Fibroblast of mammary gland (primary cell): ENCODE measurements around the gene ADRM1.

ENCODE experiments used
- DNase-seq: peaks from one replicate; pipeline ENCODE4 v3.0.0-alpha.2; 2010; ENCODE audit warnings: low read depth
- H3K4me3 ChIP-seq: 2 replicates; pipeline ENCODE4 v1.5.1; 2011; ENCODE audit warnings: low read depth, mild to moderate bottlenecking, low read length, moderate library complexity; ENCODE audit not compliant: control insufficient read depth
- TF ChIP-seq, protein P1 (sequence below): conservative IDR thresholded peaks from 2 replicates; pipeline ENCODE4 v1.5.1; 2011; ENCODE audit warnings: low read depth, low read length, inconsistent platforms; ENCODE audit not compliant: control insufficient read depth, insufficient read depth

The ADRM1 gene

DNA sequence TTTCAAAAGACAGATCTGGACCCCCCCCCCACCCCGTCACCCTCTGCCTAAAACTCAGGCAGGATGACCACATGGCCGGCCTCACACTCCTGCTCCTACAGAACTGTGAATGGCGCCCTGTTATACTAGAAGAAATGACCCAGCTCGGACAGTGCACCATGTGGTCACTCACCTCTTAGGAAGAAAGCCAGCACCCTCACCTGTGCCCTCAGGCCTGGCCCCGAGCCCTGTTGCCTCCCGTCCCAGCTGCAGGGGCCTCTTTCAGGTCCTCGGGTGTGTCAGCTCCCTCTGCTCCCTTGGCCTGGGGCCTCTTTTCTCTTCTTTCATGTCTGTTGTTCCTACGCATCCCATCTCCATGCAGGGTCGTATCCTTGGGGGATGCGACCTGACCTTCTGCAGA lies 40.7 kb upstream of the ADRM1 start:
- no peak overlapping the region for H3K4me3 ChIP-seq
- TF ChIP-seq, protein P1, sequence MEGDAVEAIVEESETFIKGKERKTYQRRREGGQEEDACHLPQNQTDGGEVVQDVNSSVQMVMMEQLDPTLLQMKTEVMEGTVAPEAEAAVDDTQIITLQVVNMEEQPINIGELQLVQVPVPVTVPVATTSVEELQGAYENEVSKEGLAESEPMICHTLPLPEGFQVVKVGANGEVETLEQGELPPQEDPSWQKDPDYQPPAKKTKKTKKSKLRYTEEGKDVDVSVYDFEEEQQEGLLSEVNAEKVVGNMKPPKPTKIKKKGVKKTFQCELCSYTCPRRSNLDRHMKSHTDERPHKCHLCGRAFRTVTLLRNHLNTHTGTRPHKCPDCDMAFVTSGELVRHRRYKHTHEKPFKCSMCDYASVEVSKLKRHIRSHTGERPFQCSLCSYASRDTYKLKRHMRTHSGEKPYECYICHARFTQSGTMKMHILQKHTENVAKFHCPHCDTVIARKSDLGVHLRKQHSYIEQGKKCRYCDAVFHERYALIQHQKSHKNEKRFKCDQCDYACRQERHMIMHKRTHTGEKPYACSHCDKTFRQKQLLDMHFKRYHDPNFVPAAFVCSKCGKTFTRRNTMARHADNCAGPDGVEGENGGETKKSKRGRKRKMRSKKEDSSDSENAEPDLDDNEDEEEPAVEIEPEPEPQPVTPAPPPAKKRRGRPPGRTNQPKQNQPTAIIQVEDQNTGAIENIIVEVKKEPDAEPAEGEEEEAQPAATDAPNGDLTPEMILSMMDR: no peak

DNA sequence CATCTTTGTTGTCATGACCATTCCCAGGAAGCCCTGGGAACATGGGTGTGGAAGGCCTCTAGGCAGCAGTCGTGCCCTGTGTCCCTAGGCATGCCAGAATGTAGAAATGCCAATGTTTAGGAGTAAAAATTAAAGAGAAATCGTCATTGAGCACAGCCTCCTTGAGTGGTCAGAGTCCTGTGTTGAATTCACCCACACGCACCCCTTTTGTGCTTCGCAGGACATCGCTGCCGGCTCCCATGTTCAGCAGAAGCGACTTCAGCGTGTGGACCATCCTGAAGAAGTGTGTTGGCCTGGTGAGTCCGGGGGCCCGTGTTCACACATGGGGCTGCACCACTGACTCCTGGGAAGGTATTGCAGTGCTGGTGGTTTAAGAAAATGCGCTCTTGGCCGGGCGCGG lies 39.4 kb upstream of the ADRM1 start:
- no peak for DNase-seq
- TF ChIP-seq, protein P1: no peak
- no peak overlapping the region for H3K4me3 ChIP-seq

More for the DNA sequence above, 40.7 kb upstream of the ADRM1 start:
- no peak for DNase-seq

DNA sequence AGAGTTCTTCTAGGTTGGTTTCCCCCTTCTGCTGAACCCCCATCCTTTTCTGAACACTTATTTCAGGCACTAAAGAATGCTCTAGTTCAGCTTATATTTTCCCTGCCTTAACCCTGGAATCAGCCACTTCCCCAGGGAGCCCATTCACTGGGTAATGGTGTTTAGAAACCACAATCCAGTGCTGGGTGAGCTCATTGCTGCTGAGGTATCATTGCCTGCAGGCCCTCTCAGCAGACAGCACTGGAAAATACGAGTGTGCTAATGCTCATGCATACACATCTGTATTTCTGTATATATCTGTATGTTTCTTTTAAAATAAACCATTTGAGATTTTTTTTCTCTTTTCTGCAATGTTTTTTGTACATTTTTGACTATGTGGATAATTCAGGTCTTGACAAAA lies 37.4 kb upstream of the ADRM1 start:
- no peak overlapping the region for H3K4me3 ChIP-seq
- TF ChIP-seq, protein P1: no peak
- no peak for DNase-seq

DNA sequence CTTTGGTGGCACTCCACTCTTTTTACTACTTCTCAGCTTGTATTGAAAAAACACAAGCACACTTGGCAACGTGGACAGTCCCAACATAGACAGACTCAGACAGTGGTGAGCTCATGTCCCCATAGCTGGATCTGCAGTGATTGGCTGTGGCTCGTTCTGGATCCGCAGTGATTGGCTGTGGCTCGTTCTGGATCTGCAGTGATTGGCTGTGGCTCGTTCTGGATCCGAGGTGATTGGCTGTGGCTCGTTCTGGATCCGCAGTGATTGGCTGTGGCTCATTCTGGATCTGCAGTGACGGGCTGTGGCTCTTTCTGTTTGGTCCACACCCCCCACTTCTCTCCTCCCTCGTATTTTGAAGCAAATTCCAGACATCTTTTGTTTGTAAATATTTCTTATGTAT lies 36.5 kb upstream of the ADRM1 start:
- H3K4me3 ChIP-seq: no peak overlapping the region
- peak; percentile 12 for DNase-seq
- TF ChIP-seq, protein P1: no peak

DNA sequence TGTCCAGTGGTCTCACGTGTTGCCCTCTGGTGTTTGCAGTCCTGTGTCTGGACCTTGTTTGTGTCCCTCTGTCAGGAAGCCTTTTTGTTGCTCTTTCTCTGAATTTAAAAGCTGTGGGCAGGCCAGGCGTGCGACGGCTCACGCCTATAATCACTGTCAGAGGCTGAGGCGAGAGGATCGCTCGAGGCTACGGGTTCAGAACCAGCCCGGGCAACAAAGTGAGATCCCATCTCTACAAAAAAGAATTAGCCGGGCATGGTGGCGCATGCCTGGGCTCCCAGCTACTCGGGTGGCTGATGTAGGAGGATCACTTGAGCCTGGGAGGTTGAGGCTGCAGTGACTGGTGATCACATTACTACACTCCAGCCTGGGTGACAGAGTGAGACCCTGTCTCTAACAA lies 35.9 kb upstream of the ADRM1 start:
- TF ChIP-seq, protein P1: no peak
- DNase-seq: no peak

DNA sequence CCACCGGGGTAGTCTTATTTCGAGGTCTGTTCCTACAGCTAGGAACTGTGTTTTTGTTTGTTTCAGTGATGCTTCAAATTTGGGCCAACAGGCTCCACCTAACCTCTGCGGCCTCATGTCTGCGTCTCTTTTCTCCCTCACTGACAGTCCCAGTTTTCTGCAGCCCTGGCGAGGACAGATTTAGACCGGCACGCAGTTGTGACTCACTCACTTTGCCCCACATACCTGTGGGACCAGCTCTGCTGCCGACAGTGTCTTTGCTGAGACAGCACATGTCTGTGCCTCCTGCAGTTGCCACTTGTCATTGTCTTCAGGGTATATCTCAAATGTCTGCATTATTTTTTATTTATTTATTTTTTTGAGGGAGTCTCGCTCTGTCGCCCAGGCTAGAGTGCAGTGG lies 35.3 kb upstream of the ADRM1 start:
- TF ChIP-seq, protein P1: no peak
- H3K4me3 ChIP-seq: no peak overlapping the region

More for the DNA sequence above, 35.9 kb upstream of the ADRM1 start:
- no peak overlapping the region for H3K4me3 ChIP-seq

More for the DNA sequence above, 35.3 kb upstream of the ADRM1 start:
- DNase-seq: no peak
